Measurements from ENCODE around the gene POLR3GL. TPM values are rescaled to one million over a fixed set of nuclear protein-coding genes. Genes with fewer than 3 reads are reported as not detected.
"Not testable (repeated sequence)": the region's sequence is repeated elsewhere in the genome, so short reads cannot be mapped to it uniquely, and the experiment has no call there.

POLR3GL gene, protein sequence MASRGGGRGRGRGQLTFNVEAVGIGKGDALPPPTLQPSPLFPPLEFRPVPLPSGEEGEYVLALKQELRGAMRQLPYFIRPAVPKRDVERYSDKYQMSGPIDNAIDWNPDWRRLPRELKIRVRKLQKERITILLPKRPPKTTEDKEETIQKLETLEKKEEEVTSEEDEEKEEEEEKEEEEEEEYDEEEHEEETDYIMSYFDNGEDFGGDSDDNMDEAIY
- 23.6 TPM for polyA plus RNA-seq (2013, experiment 1 of 2; ENCODE audit: insufficient read length)
- 27.1 TPM for polyA plus RNA-seq (2013, experiment 2 of 2; ENCODE audit: insufficient read length)

DNA sequence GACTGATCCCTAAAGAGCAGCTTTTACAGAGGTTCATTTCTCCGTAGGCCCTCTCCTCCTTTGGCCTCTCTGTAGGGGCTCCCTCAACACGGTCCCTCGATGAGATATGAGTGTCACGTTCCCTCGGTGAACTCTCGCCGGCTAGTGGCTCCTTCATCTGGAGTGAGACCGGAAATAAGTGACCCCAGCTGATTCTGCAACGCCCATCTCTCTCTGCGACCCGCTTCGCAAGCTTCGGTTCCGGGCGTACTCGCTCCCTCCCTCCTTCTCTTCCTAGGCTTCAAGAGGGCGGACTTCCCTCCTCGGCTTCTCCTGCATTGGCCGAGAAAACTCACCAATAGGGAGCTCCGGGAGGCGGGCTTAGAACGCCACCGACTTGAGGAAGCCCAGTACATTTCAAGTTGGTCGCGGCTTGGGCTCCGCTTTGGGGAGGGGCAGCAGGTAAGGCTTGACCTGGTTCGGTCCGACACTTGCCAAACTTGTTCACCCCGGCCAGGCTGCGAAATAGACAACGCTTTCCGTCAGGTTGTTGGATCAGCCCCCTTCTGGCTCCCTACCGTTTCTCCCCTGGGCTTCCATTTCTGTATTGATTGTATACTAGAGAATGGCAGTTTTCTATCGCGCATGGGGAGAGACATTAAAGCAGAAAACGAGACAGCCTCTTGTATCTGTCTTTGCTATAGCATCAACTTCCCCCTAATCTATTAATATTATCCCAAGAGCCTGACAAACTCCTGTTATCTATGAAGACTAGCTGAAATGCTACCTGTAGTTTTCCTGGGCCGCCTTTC lies at the start of gene POLR3GL, which contains the start of gene ANKRD34A:
TSS of gene POLR3GL (plus strand) at position 363 of the 791 bp plus-strand sequence. CDS start 10,176 bp downstream, outside the sequence.
TSS of gene ANKRD34A (minus strand) at position 248 of the 791 bp plus-strand sequence. CDS start 2,816 bp downstream, outside the sequence.
- DNase-seq = peak; percentile 92

DNA sequence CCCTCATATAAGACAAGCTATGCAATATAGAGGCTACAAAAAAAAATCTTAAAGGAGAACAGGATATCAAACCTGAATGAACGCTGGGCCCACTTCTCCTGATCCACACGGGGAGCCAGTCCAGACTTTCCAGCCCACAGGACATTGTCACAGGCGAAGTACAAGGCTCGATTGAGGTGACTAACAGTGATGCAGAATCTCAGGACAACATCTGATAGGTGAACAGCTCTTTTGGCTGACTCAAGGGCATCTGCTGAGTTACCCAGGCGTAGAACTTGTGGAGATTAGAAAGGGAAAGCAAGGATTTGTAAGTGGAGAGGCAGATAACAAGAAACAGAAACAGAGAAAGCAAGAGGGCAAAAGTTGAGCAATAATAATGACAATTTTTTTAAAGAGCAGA lies 47.7 kb upstream of the POLR3GL start:
- no peak for DNase-seq

DNA sequence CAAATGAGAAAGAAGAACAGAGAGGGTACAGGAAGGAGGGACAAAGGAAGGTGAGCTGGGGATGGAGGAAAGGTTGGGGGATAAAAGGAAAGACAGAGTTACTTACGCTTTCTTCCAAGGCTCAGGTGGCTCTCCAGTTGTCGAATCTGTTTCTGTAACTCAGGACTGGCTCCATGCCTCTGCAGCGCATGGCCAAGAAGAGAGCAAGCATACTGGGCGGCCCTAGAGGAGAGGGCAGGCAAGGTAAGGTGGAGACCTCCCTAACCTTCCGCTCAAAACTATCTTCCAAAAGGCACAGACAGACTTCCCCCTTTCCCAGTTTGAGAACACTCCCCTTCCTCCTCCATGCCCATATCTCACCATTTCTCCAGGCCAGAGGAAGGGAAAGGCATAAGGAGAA lies 46.9 kb upstream of the POLR3GL start:
- DNase-seq = no peak

DNA sequence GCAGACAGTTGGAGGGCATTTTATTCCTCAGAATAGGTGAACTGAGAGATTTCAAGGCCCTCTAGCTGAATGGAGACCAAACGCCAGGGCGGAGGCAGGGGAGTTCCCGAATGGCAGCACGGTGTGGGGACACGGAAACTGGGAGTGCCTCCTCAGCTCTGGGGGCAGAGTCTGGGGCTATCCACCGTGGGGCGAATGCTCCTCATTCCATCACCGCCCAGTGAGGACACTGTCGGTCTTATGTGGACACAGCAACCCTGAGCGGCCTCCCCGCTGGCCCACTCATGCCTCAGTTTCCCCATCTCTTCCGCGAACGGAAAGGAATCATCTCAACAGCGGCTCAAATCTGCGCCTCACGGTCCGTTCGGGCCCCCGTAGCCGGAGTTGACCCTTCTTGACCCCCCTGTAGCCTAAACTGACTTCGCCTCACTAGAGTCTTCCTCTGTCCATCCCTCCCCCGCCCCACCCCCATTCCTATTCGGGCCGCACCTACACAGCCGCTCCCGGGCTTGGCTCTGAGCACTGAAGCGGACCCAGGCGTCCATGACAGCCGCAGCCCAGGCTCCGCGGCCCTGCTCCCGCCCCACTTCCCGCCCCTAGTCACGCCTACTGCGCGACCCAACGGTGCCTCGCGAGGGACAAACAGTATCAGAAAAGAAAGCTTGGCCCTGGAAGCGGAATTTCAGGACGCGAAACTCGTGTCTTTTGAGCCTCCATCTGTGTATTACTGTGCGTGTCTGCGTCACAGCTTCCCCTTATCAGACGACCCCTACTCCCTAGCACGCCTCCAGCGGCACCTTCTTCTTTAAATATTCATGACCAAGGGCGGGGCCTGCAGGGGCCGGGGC lies 46.1 kb upstream of the POLR3GL start, which contains the start of gene PEX11B:
TSS of gene PEX11B (minus strand) at position 574 of the 848 bp plus-strand sequence. CDS start at position 545, 29 bp downstream.
- DNase-seq = peak; percentile 86

DNA sequence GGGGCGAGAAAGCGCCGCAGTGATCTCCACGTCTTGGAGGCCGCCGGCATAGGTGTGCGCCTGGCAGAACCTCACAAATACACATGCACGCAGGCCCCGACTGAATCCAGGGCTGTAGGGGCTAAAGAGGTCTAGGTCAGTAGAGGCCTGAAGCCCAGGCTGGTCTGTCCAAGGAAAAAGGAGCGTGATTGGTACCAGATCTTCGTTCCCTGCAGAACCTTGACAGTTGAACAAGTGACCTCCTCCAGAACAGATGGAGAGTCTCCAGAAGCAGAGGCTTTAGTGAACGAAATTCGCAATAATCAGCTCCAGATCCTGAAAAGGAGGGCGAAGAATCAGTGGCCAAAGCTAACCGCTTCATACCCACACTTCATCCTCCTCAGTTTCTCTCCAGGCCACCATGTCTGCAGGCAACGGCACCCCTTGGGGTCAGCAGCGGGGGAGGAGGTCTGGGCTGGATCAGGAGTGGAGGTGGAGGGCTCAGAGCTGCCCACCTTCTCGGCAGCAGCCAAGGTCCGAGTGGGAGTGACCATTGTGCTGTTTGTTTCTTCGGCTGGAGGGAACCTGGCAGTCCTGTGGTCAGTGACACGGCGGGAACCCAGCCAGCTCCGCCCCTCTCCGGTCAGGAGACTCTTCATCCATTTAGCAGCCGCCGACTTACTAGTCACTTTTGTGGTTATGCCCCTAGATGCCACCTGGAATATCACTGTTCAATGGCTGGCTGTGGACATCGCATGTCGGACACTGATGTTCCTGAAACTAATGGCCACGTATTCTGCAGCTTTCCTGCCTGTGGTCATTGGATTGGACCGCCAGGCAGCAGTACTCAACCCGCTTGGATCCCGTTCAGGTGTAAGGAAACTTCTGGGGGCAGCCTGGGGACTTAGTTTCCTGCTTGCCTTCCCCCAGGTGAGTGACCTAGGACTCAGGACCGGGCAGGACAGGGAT lies 45.2 kb upstream of the POLR3GL start:
- DNase-seq = no peak

DNA sequence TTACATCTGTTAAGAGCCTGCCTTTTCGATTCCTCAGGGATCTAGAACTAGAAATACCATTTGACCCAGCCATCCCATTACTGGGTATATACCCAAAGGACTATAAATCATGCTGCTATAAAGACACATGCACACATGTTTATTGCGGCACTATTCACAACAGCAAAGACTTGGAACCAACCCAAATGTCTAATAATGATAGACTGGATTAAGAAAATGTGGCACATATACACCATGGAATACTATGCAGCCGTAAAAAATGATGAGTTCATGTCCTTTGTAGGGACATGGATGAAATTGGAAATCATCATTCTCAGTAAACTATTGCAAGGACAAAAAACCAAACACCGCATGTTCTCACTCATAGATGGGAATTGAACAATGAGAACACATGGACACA lies 44.2 kb upstream of the POLR3GL start:
- not testable (repeated sequence) for DNase-seq

DNA sequence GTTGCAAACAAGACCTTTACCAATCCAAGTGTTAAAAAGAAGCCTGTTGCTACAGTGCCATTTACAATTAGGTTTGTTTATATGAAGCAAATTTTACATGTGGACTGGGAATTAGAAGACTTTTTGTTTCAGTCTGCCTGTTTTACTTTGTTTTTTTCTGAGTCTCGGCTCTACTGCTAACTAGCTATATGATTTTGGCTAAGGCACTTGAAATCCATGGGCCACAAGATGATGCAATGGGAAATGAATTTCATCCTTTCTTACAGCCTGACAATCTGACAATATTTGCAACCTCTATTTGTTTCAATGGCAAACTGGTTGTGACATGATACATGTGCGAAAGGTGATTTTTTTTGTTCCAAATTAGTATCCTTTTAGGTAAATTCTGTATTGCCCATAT lies 42.2 kb upstream of the POLR3GL start:
- peak; percentile 22 for DNase-seq

DNA sequence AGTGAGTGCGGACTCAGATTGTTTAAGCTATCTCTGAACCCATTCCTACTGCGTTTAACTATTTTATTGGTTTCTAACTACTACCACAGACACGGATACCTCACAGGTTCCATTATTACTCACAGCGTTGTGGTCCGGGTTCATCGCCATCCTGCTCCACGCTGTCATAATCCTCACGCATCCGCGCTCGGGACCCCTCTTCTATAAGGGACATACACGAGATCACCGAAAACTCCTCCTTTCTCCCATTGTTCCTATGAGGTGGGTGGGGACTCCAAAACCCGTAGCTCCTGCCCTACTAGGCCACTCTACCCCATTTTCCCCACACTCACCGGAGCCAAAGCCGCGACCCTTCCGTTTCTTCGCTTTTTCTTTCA lies 37.8 kb upstream of the POLR3GL start:
- DNase-seq = peak; percentile 9

DNA sequence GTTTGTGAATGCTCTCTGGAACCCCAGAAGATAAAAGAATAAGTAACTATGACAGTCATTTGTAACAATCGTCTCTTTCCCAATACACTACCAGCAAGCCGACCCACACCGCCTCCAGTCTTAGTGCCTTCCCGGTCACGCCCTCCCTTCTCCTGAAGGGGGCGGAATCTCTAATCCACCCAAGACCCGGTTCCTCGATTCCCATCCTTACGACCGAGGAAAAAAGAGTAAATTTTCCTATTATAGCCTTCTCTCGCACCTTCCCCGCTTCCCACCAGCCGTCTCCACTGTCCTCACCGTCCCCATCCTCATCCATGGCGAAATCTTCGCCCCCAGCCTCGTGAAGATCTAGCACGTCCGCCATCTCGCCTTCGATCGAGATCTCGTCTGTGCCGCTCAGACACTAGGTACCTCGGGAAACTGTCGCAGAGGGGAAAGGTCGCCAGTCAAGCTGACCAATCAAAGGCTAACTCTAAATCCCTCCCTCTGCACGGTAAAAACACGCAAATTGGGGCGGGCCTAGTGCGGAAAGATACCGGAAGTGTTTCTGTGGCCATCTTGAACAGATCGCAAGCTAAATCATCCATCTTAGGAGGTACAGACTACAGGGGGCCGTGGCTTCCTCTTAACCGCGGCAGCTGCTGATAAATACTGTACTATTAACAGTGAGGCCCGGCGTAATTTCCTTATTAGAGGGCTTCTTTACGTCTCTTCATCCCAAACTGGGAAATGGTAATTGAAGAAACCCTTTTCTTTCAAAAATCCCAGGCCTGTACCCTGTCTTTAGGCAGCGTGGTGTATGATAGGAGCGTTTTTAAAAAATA lies 37.2 kb upstream of the POLR3GL start, which contains the start of gene RBM8A:
TSS of gene RBM8A (minus strand) at position 422 of the 824 bp plus-strand sequence. CDS start at position 364, 58 bp downstream.
- peak; percentile 99 for DNase-seq

DNA sequence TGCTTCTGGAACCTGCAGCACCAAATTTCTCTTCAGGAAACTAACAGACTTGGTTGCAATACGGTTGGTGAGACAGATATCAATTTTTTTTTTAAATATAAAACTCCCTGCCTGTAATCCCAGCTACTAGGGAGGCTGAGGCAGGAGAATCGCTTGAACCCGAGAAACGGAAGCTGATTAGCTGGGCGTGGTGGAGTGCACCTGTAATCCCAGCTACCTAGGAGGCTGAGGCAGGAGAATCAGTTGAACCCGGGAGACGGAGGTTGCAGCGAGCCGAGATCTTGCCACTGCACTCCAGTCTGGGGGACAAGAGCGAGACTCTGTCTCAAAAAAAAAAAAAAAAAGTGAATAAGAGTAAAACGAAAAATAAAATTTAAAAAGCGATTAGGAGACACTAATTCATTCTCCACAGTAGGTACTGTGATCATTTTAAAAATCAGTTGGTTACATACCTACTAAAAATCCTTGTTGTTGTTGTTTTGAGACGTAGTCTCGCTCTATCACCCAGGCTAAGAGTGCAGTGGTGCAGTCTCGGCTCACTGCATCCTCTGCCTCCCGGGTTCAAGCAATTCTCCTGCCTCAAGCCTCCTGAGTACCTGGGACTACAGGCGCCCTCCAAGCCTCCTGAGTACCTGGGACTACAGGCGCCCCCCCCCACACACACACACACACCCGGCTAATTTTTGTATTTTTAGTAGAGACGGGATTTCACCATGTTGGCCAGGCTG lies 36.4 kb upstream of the POLR3GL start:
- DNase-seq = no peak

DNA sequence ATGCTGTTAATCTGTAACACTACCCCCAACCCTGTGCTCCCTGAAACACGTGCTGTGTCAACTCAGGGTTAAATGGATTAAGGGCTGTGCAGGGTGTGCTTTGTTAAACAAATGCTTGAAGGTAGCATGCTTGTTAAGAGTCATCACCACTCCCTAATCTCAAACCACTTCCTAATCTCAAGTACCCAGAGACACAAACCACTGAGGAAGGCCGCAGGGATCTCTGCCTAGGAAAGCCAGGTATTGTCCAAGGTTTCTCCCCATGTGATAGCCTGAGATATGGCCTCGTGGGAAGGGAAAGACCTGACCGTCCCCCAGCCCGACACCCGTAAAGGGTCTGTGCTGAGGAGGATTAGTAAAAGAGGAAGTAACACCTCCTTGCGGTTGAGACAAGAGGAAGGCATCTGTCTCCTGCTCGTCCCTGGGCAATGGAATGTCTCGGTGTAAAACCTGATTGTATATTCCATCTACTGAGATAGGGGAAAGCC lies 31.9 kb upstream of the POLR3GL start:
- DNase-seq = not testable (repeated sequence)

DNA sequence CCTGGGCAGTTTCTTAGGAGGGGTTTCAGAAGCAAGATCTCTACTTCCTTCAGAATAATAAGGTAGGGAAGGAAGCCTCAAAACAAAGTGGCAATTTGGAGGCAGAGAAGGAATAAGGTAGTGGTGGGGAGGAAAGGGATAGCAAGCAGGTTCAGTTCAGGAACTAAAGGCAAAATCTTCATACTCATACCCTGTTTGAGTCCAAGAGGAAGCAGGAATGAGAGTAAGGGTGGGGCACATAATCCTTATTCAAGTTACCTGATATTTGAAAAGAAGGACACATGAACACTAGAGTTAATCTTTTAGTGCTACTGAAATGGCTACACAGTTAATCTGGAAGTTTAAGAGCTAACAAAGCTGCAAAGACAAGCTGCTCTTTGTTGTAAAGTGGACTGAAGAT lies 28.8 kb upstream of the POLR3GL start:
- DNase-seq = no peak

DNA sequence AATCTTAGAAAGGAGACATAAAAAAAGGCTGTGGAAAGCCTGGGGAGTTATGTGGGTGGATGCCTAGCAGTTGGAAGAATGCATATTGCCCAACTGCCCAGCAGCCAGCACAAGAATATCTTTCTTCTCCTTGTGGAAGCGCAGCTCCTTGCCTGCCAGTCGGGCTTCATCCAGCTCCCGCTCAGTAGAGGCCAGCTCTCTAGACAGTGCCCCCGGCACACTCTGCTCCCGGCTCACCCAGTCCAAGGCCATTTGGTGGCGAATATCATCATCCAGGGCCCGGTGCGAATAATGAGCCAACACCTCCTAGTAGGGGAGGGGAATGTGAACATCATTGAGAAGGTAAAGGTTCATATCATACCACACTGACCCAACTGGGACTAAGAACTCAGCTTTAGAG lies 28.2 kb upstream of the POLR3GL start:
- no peak for DNase-seq

DNA sequence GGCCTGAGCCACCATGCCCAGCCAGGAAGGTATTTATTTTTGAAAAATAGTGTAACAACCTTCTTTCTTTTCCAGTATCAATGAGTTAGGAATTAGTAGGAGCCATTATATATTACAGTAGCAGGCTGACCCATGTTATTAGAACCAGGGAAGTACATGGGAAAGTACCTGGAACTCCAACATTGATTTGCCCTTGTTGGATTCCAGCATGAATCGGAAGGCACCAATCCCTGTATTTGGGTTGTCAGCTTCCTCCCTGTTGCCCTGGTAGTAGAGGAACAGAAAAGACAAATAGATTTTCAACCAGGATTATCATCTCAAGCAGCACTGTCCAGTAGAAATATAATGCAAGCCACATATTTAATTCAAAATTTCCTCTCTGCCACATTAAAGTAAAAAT lies 27.1 kb upstream of the POLR3GL start:
- no peak for DNase-seq

DNA sequence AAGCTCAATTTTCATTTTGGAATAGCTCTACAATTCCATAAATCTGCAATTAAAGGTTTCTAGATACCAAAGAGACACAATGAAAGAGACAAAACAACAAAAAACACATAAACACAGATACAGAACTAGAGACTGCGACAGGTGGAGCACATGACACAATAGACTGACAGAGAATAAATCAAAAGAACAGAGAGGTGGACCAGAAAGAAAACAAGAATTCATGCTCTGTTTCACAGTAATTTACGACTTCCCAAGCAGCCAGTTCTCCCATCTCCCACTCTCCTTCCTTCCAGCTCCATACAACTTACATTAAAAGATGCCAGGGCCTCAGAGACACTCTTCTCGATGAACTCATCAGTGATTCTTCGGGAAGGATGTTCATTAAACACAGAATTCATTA lies 22.1 kb upstream of the POLR3GL start:
- no peak for DNase-seq

DNA sequence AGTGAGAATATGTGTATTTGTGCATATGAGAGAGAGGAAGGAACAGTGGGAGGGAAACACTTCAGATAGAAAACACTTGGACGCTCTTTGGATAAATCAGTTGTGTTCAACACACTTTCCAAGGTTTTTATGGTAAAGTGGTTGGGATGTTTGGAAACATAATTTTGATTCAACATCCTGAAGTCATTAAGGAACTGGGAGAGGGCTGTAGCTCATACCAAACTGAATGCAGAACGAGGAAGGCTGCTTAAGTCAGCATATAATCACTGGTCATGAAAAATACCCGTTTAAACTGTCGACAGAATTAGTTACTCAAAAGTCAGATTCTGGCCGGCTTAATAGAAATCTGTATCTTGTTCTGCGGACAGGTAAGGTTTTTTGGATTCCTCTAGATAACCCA lies 21.6 kb upstream of the POLR3GL start:
- no peak for DNase-seq

DNA sequence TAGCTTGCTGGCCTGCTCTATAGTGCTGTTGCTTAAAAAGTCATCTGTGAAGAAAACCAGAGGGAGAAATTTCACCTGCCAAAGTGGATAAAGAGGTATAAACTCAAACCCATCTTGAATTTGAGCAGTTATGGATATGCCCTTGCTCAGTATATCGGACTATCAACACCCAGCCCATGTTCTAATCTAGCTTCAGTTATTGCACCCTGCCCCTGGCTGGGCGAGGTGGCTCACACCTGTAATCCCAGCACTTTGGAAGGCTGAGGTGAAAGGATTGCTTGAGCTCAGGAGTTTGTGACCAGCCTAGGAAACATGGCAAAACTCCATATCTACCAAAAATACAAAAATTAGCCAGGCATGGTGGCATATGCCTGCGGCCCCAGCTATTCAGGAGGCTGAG lies 20.0 kb upstream of the POLR3GL start:
- DNase-seq = no peak

DNA sequence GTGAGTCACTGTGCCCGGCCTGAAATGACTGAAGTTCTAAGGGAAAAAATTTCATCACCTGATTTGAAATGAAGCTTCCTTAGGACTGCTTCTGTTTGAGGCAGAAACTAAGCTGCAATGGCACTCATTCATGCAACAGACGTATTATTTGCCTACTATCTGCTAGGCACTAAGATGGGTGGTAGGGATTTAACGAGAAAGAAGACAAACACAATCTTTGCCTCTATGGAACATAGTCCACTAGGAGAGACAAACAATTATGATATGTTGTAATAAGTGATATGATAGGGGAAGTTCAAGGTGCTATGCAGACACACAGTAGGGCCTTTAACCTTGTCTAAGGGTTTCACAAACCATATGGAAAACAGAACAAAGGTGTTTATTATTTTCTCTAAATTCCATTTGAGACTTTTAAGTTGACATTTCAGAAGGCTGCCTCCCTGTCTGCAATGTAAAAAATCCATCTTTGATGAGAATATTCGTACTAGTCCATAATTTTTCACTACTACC lies 18.0 kb upstream of the POLR3GL start:
- no peak for DNase-seq

DNA sequence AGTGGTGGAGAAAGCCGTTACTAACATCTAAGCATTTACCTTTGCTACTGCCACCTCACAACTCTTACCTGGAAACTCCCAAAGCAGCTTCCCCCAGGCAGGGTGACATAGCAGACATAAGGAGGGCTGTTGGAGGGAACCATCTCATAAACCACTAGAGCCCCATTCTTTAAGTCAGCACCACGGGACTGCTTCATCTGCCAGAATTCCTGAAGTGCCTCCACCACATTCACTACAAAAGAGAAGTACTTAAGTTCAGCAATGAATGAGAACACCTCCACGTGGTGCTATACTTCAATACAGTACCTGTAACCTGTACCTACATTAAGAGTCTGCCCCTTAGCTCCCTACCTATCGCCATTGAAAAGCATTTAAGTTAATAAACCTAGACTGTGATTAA lies 16.9 kb upstream of the POLR3GL start:
- DNase-seq = no peak

Measured in fibroblast of skin of scalp (primary cell).